Keratinocyte (primary cell): Measurements from ENCODE around the gene SLC1A6. TPM values are rescaled to one million over a fixed set of nuclear protein-coding genes. Genes with fewer than 3 reads are reported as not detected.

Experiments
- DNase-seq: peaks from one replicate; pipeline ENCODE4 v3.0.0-alpha.2; 2011; ENCODE audit warnings: low read depth, missing footprints, low spot score
- FAIRE-seq: peaks from 2 replicates; lab custom pipeline; 2011; peaks lifted over from hg19 to GRCh38; lab: Jason Lieb, UNC
- H2AFZ ChIP-seq: 2 replicates; pipeline ENCODE4 v1.6.0; 2012; ENCODE audit warnings: low read length, control low read depth, inconsistent platforms; ENCODE audit not compliant: control insufficient read depth
- H3K27ac ChIP-seq: 2 replicates; pipeline ENCODE4 v1.5.1; 2011; ENCODE audit warnings: low read length; ENCODE audit not compliant: control insufficient read depth, insufficient read depth
- H3K27me3 ChIP-seq: 3 replicates; pipeline ENCODE4 v1.6.0; 2011; ENCODE audit warnings: low read length; ENCODE audit not compliant: control insufficient read depth, insufficient read depth; ENCODE audit errors: extremely low read depth
- H3K36me3 ChIP-seq, 2 experiments: 2 replicates in 1 of 2; 3 replicates in 1 of 2; pipeline ENCODE4 v1.5.1; 2011; ENCODE audit warnings: low read length in 2 of 2, mild to moderate bottlenecking in 1 of 2; ENCODE audit not compliant: control insufficient read depth in 2 of 2, insufficient read depth in 2 of 2; ENCODE audit errors: extremely low read depth in 1 of 2
- H3K4me1 ChIP-seq: 3 replicates; pipeline ENCODE4 v1.5.1; 2011; ENCODE audit warnings: low read length; ENCODE audit not compliant: control insufficient read depth, insufficient read depth; ENCODE audit errors: extremely low read depth
- H3K4me2 ChIP-seq: 3 replicates; pipeline ENCODE4 v1.6.0; 2011; ENCODE audit warnings: low read depth, low read length; ENCODE audit not compliant: control insufficient read depth, insufficient read depth; ENCODE audit errors: extremely low read depth
- H3K4me3 ChIP-seq, 3 experiments: fragments of 200-600 bp in 1 of 3; sonication (generic) in 1 of 3; 2 replicates in 2 of 3; 3 replicates in 1 of 3; pipeline ENCODE4 v1.5.1; 2011 to 2016; ENCODE audit warnings: low read length in 3 of 3, mild to moderate bottlenecking in 3 of 3, control low read depth in 2 of 3, inconsistent platforms in 1 of 3, low read depth in 1 of 3, mixed read lengths in 1 of 3, mixed run types in 1 of 3, moderate library complexity in 1 of 3; ENCODE audit not compliant: control insufficient read depth in 2 of 3, insufficient read depth in 2 of 3; ENCODE audit errors: extremely low read depth in 1 of 3
- H3K79me2 ChIP-seq: 2 replicates; pipeline ENCODE4 v1.6.0; 2012; ENCODE audit warnings: low read length; ENCODE audit not compliant: control insufficient read depth, insufficient read depth
- H3K9ac ChIP-seq: 3 replicates; pipeline ENCODE4 v1.6.0; 2011; ENCODE audit warnings: low read length; ENCODE audit not compliant: control insufficient read depth, insufficient read depth; ENCODE audit errors: extremely low read depth
- H3K9me1 ChIP-seq: 3 replicates; pipeline ENCODE4 v1.6.0; 2011; ENCODE audit warnings: low read length; ENCODE audit not compliant: control insufficient read depth, insufficient read depth; ENCODE audit errors: extremely low read depth
- H3K9me3 ChIP-seq: 2 replicates; pipeline ENCODE4 v1.5.1; 2012; ENCODE audit warnings: low read depth, low read length; ENCODE audit not compliant: control insufficient read depth
- H4K20me1 ChIP-seq: 3 replicates; pipeline ENCODE4 v1.6.0; 2011; ENCODE audit warnings: low read length; ENCODE audit not compliant: control insufficient read depth, insufficient read depth; ENCODE audit errors: extremely low read depth
- EZH2 ChIP-seq: IDR thresholded peaks from one replicate; pipeline ENCODE4 v1.6.1; 2012; ENCODE audit warnings: inconsistent platforms, mild to moderate bottlenecking, low read length, moderate library complexity
- dilution Hi-C: fragments of 300-500 bp; cut with MboI; formaldehyde crosslinking; loops from one replicate; pipeline ENCODE4 v1.7.0; 2020; ENCODE audit warnings: low sequenced_read_pairs; ENCODE audit not compliant: extremely low pct_ligation_motif_present
- polyA plus RNA-seq, 5 experiments: library from polyadenylated mRNA; depleted of rRNA in 3 of 5; stranded (reverse) in 3 of 5; stranded (forward) in 1 of 5; unstranded in 1 of 5; fragments of >200 nt; gene quantifications; 1 replicate in 1 of 5; 2 replicates in 3 of 5; 3 replicates in 1 of 5; pipeline versions ENCODE4 v1.2.1 to v1.2.3, GENCODE V29; 2011 to 2012; ENCODE audit warnings: missing spikeins in 2 of 5, low read depth in 1 of 5, low replicate concordance in 1 of 5
- TF ChIP-seq, protein P1 (sequence below), 3 experiments: IDR thresholded peaks in 1 of 3; conservative IDR thresholded peaks in 1 of 3; optimal IDR thresholded peaks in 1 of 3; 2 replicates in 2 of 3; 3 replicates in 1 of 3; pipeline versions ENCODE3 to v1.5.1; 2011; ENCODE audit warnings: low read length in 3 of 3, mild to moderate bottlenecking in 3 of 3, moderate library complexity in 2 of 3, control low read depth in 1 of 3, inconsistent platforms in 1 of 3; ENCODE audit not compliant: insufficient read depth in 2 of 3; ENCODE audit errors: extremely low read depth in 1 of 3

SLC1A6 gene
- polyA plus RNA-seq, 1 donor (not counting 4 experiments of a cell fraction or from before 2014, with no cell fraction given): 0.96 TPM

DNA sequence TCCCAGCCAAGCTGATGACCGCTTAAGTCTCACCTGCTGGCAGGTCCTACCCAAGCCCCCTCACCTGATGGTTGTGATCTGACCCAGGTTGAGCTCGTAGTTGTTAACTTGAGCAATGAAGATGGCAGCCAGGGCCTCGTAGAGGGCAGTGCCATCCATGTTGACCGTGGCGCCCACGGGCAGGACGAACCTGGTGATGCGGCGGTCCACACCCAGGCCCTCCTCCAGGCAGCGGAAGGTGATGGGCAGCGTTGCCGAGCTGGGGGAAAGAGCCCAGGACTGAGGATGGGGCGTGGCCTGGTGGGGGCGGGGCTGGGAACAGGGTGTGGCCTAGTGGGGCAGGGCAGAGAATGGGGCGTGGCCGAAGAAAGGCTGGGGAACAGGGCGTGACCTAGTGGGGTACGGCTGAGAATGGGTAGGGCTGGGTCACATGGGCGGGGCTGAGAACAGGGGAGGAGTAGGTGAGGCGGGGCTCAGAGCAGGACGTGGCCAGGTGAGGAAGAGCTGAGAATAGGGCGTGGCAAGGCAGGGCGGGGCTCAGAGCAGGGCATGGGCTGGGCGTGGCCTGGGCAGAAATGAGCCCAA is 25.5 kb downstream of the SLC1A6 start:
- DNase-seq: no peak
- Histone ChIP-seq H3K4me2 (no peak overlapping the region), H4K20me1 (no peaks in the 10 kb centered on the region), H3K36me3 (no peaks in the 10 kb centered on the region), H3K9me3 (peaks cover 10% of the 10 kb centered on the region), H3K79me2 (no peaks in the 10 kb centered on the region), H3K27me3 (no peaks in the 10 kb centered on the region), H2AFZ (no peak overlapping the region), H3K4me3 (no peak overlapping the region), H3K4me1 (no peaks in the 10 kb centered on the region), H3K9me1 (no peaks in the 10 kb centered on the region), H3K27ac (no peak overlapping the region), H3K9ac (no peak overlapping the region)
- no peak for FAIRE-seq
- no peak for TF ChIP-seq EZH2
- TF ChIP-seq, protein P1, sequence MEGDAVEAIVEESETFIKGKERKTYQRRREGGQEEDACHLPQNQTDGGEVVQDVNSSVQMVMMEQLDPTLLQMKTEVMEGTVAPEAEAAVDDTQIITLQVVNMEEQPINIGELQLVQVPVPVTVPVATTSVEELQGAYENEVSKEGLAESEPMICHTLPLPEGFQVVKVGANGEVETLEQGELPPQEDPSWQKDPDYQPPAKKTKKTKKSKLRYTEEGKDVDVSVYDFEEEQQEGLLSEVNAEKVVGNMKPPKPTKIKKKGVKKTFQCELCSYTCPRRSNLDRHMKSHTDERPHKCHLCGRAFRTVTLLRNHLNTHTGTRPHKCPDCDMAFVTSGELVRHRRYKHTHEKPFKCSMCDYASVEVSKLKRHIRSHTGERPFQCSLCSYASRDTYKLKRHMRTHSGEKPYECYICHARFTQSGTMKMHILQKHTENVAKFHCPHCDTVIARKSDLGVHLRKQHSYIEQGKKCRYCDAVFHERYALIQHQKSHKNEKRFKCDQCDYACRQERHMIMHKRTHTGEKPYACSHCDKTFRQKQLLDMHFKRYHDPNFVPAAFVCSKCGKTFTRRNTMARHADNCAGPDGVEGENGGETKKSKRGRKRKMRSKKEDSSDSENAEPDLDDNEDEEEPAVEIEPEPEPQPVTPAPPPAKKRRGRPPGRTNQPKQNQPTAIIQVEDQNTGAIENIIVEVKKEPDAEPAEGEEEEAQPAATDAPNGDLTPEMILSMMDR (optimal IDR thresholded peaks at IDR 0.05 in 1 of 3, IDR thresholded peaks at IDR 0.05 in 1 of 3, conservative IDR thresholded peaks at IDR 0.05 in 1 of 3; ENCODE audit: extremely low read depth in 1 of 3, insufficient read depth in 2 of 3, low read length in 3 of 3): no peak
- dilution Hi-C loops: no loop called here

DNA sequence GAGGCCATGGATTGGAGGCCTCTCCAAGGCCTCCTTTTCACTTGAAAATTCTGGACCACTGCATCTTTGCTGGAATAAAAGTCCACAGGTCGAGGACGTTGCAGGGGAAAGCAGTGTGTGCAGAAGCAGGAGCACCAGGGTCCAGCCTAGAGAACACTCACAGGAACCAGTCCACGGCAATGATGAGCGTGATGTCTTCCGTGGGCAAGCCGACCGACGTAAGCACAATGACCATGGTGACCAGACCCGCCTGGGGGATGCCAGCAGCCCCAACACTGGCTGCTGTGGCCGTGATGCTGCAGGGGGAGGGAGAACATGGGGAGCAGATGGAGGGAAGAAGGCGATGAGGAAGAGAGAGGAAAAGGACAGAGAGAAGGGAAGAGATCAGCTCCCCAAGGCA is 26.9 kb downstream of the SLC1A6 start:
- Histone ChIP-seq H3K79me2 (no peaks in the 10 kb centered on the region), H3K27ac (no peak overlapping the region), H3K9me3 (peaks cover 7% of the 10 kb centered on the region), H3K4me2 (no peak overlapping the region), H3K27me3 (no peaks in the 10 kb centered on the region), H3K9ac (no peak overlapping the region), H3K4me1 (no peaks in the 10 kb centered on the region), H3K4me3 (no peak overlapping the region), H3K36me3 (no peaks in the 10 kb centered on the region), H2AFZ (no peak overlapping the region), H4K20me1 (no peaks in the 10 kb centered on the region), H3K9me1 (no peaks in the 10 kb centered on the region)
- DNase-seq: no peak
- dilution Hi-C loops: no loop called here
- FAIRE-seq: no peak
- TF ChIP-seq, protein P1 (optimal IDR thresholded peaks at IDR 0.05 in 1 of 3, IDR thresholded peaks at IDR 0.05 in 1 of 3, conservative IDR thresholded peaks at IDR 0.05 in 1 of 3; ENCODE audit: extremely low read depth in 1 of 3, insufficient read depth in 2 of 3, low read length in 3 of 3): no peak
- no peak for TF ChIP-seq EZH2
